OCI-LY3 (cell line): Measurements from ENCODE around the gene MACROD1.

Source experiments
- CTCF ChIP-seq: fragments of 200-600, 300-600 bp; sonication (generic); IDR thresholded peaks from 2 replicates; pipeline ENCODE4 v1.5.1; 2014; ENCODE audit warnings: antibody characterized with exemption, low read length, low read depth
- EZH2phosphoT487 ChIP-seq: fragments of 200-600 bp; shearing (Covaris generic); IDR thresholded peaks from 2 replicates; pipeline ENCODE4 v1.6.1; 2018; ENCODE audit warnings: antibody characterized with exemption, mixed run types, low read depth

GRCh38 chr11:64123679-64124078, 42.2 kb downstream of the MACROD1 start:
- TF ChIP-seq EZH2phosphoT487 = no peak
- no peak for TF ChIP-seq CTCF
